SJSA1 (cell line): ENCODE measurements around the gene MIF. TPM values are rescaled to one million over a fixed set of nuclear protein-coding genes. Genes with fewer than 3 reads are reported as not detected.
A peak's percentile ranks its signal among the peaks of the same experiment; 100 is the strongest.

Experiments
- DNase-seq, 2 experiments: peaks; one replicate each; pipeline ENCODE4 v3.0.0-alpha.2; 2015 to 2020; ENCODE audit warnings: low spot score in 2 of 2, low read depth in 1 of 2
- H3K27ac ChIP-seq: fragments of 250-450 bp; sonication (Bioruptor Pico); 2 replicates; pipeline ENCODE4 v1.5.1; 2020; ENCODE audit warnings: mild to moderate bottlenecking, moderate library complexity
- H3K27me3 ChIP-seq: fragments of 250-450 bp; sonication (Bioruptor Pico); replicated peaks from 2 replicates; pipeline ENCODE4 v1.5.1; 2020; ENCODE audit warnings: mild to moderate bottlenecking, moderate library complexity
- H3K36me3 ChIP-seq: fragments of 250-450 bp; sonication (Bioruptor Pico); 2 replicates; pipeline ENCODE4 v1.5.1; 2020; ENCODE audit warnings: mild to moderate bottlenecking
- H3K4me1 ChIP-seq: fragments of 250-450 bp; sonication (Bioruptor Pico); replicated peaks from 2 replicates; pipeline ENCODE4 v1.6.1; 2021; ENCODE audit warnings: mild to moderate bottlenecking
- H3K4me3 ChIP-seq: fragments of 250-450 bp; sonication (Bioruptor Pico); 2 replicates; pipeline ENCODE4 v1.5.1; 2020; ENCODE audit warnings: mild to moderate bottlenecking
- H3K9me3 ChIP-seq: fragments of 250-450 bp; sonication (Bioruptor Pico); replicated peaks from 2 replicates; pipeline ENCODE4 v1.5.1; 2020; ENCODE audit warnings: mild to moderate bottlenecking
- total RNA-seq: library from RNA; depleted of rRNA; stranded (reverse); fragments of >200 nt; shearing (Covaris generic); gene quantifications from 2 replicates; pipeline ENCODE4 v1.2.3, GENCODE V29; 2014; rRNA removed

The MIF gene
- 110 and 155 TPM in 2 replicates for total RNA-seq

DNA sequence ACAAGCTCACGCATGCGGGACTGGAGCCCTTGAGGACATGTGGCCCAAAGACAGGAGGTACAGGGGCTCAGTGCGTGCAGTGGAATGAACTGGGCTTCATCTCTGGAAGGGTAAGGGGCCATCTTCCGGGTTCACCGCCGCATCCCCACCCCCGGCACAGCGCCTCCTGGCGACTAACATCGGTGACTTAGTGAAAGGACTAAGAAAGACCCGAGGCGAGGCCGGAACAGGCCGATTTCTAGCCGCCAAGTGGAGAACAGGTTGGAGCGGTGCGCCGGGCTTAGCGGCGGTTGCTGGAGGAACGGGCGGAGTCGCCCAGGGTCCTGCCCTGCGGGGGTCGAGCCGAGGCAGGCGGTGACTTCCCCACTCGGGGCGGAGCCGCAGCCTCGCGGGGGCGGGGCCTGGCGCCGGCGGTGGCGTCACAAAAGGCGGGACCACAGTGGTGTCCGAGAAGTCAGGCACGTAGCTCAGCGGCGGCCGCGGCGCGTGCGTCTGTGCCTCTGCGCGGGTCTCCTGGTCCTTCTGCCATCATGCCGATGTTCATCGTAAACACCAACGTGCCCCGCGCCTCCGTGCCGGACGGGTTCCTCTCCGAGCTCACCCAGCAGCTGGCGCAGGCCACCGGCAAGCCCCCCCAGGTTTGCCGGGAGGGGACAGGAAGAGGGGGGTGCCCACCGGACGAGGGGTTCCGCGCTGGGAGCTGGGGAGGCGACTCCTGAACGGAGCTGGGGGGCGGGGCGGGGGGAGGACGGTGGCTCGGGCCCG lies at the start of gene MIF:
TSS of gene MIF (plus strand) at position 439 of the 765 bp plus-strand sequence. CDS start at position 531, 92 bp downstream.
- Histone ChIP-seq H3K27ac (peak within 1 kb of the TSS; percentile 63), H3K9me3 (no peaks in the 10 kb centered on the region), H3K36me3 (peaks cover 30% of the 10 kb centered on the region), H3K4me1 (peaks cover 26% of the 10 kb centered on the region), H3K27me3 (no peaks in the 10 kb centered on the region), H3K4me3 (peak within 1 kb of the TSS; percentile 57)
- DNase-seq = peak; percentile 90 to 91

DNA sequence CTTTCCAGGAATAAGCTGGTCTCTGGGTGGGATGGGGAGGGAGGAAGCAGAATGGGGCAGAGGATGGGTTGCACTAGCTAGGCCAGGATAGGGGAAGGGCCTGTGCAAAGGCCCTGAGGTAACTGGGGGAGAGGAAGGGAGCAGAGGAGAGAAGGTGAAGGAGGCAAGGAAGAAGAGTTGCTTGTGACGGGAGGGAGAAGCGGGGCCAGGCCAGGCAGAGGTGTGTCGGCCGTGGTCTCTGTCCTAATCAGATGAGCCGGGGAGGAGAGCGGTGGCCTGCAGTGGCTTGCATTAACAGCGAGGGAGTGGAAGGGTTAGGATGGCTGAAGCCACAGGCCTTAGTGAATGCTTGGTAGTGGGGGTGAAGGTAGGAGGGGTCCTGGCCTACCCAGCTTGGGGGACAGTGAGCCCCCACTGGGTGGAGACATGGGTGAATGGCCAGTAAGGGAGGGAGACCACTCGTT lies 49.4 kb upstream of the MIF start:
- no peaks in the 10 kb centered on the region for H3K36me3 ChIP-seq
- no peaks in the 10 kb centered on the region for H3K27me3 ChIP-seq
- H3K4me1 ChIP-seq = peaks cover 49% of the 10 kb centered on the region
- no peak overlapping the region for H3K4me3 ChIP-seq
- DNase-seq = no peak
- no peaks in the 10 kb centered on the region for H3K9me3 ChIP-seq
- H3K27ac ChIP-seq = no peak overlapping the region

DNA sequence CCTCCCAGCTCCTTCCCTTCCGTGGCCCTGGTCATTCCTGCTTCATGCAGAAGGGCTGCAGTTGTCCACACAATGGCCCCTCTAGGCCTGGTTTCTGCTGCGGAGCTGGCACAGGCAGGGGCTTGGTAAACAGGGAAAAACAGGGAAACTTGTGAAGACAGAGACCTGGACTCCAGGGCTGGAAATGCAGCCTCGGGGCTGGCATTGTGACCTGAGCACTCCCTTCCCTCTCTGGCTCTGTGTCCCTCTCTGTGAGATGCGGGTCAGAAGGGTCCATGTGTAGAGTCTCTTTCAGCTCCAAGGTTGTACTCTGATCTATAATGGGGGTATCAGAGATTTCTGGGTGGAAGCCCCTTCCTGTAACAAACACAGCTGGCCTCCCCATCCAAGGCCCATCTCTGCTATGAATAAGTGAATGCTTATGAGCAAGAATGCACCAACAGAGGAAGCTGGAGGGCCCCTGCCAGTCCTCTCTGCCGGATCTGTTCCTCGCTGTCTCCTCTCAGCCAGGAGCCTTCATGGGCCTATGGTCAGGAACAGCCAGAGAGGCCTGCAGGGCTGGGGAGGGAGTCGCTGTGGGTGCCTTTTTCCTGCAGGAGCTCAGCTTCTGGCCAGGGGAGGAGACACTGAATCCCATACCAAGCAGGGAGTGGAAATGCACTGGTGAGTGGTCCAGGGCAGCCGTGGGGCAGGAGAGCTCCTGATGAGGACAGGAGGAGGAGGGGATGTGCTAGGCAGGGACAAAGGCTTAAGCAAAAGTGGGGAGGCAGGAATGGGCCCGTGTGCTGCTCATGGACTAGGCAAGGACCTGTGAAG lies 48.7 kb upstream of the MIF start:
- H3K36me3 ChIP-seq = no peaks in the 10 kb centered on the region
- no peak overlapping the region for H3K27ac ChIP-seq
- peaks cover 49% of the 10 kb centered on the region for H3K4me1 ChIP-seq
- no peaks in the 10 kb centered on the region for H3K27me3 ChIP-seq
- no peaks in the 10 kb centered on the region for H3K9me3 ChIP-seq
- no peak for DNase-seq
- no peak overlapping the region for H3K4me3 ChIP-seq

DNA sequence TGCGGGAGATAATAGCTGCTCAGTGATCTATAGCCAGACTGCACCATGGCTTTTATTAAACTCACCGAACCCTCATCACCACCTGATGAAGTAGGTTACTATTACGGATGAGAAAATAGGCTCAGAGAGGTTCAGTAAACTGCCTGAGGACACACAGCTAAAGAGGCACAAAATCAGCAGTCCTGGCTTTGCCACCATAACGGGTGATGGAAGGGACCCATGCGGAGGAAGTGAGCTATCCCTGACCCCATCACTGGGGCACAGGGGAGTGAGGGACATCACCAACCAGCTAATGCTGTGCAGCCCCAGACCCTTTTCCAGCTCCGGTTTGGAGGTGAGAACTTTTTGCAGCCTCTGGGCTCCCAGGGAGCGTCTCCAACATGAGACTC lies 48.1 kb upstream of the MIF start:
- Histone ChIP-seq H3K9me3 (no peaks in the 10 kb centered on the region), H3K4me1 (peaks cover 49% of the 10 kb centered on the region), H3K27me3 (no peaks in the 10 kb centered on the region), H3K36me3 (no peaks in the 10 kb centered on the region), H3K27ac (no peak overlapping the region), H3K4me3 (no peak overlapping the region)
- no peak for DNase-seq

DNA sequence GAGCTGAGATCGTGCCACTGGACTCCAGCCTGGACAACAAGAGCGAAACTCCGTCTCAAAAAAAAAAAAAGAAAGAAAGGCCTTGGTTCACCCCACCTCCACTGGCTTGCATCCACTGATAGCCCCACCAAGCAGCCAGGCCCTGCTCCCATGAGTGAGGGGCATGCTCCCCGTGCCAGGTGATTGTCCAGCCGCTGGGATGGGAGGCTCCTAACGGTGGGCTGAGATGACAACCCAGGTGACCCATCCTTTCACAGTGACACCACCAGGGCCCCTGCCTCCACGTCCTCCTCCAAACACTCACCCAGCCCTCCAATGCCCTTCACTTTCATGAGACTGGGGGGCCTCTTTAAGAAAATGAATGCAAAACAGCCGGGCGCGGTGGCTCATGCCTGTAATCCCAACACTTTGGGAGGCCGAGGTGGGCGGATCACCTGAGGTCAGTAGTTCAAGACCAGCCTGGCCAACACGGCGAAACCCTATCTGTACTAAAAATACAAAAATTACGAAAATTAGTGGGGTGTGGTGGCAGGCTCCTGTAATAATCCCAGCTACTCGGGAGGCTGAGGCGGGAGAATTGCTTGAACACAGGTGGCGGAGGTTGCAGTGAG lies 46.8 kb upstream of the MIF start:
- Histone ChIP-seq H3K27ac (no peak overlapping the region), H3K36me3 (no peaks in the 10 kb centered on the region), H3K27me3 (no peaks in the 10 kb centered on the region), H3K4me3 (no peak overlapping the region), H3K9me3 (no peaks in the 10 kb centered on the region), H3K4me1 (peaks cover 49% of the 10 kb centered on the region)
- DNase-seq = no peak

DNA sequence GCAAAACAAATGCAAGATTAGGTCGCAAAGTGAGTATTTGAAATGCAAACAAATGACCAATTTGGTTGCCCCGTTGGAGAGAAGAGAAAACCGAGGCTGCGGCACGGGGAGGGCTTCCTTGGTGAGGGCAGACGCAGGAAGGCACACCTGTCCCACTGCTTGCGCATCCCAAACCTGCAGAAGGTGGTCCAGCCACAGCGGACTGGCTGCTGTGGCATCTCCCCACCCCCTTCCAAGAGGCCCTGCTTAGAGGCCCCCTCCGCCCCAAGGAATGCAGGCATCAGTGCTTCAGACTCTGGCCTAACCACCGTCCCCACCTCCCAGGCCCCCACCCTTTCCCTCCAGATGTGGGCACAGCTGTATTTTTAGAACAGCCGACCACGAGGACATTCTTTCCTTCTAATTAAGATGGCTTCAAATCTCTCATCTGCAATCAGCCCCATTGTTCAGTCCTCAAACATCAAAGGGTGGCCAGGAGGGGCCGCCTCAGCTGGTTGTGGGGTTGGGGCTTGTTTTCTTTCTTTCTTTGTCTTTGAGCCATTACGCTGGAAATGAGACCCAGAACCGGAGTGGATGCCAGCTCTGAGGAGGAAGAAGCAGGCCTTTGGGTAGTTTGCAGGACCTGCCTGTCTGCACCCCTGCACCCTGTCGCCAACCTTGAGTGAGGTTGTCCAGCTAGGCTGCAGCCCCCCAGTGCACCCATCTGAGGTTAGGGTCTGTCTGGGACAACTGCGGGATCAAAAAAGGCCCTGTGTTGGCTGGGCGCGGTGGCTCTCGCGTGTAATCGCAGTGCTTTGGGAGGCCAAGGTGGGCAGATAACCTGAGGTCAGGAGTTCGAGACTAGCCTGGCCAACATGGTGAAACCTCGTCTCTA lies 46.0 kb upstream of the MIF start:
- Histone ChIP-seq H3K9me3 (no peaks in the 10 kb centered on the region), H3K4me1 (peaks cover 49% of the 10 kb centered on the region), H3K27me3 (no peaks in the 10 kb centered on the region), H3K27ac (no peak overlapping the region), H3K36me3 (no peaks in the 10 kb centered on the region), H3K4me3 (no peak overlapping the region)
- peak in 1 of 2 experiments; percentile 47 for DNase-seq

DNA sequence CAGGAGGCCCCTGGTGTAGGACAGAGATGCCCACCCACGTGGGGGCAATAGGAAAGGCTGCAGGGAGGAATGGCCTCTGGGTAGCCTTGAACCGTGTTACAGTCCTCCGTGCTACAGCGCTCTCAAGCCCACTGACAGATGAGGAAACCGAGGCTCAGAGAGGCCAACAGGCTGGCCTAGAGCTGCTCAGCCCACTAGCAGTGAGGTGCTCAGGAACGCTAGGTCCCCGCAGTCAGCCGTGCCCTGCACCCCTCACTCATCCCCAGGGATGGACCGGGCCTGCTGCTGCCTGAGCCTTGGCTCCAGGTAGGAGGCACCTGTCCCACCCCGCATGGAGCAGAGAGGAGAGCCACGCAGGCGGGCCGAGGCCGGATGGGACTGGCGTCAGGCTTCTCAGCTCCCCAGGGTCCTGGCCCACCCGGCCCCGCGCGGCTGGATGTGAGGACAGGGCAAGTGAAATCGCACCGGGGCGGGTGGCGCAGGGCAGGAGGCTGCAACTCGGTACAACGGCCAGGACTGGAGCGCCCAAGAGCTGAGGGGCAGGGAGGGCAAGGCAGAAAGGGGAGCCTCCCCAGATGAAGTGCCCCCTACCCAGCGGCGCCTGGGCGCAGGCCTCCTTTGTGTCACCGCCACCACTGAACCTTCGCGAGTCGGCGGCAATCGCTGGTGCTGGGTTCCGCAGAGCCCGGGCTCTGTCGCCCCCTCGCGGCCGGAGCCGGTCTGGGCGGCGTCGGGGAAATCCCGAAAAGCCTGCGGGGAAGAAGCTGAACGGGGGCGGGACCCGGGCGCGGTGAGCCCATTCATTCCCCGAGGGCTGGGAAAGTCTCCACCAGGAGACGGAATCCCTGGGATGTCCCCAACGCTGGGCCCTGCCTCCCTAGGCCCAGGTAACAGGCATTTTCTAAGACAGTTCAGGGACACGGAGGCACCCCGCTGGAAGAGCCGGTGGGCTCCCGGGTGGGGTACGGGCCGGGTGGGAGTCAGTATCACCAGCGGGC lies 44.9 kb upstream of the MIF start:
- H3K4me1 ChIP-seq = peaks cover 47% of the 10 kb centered on the region
- peak; percentile 90 to 91 for DNase-seq
- H3K27me3 ChIP-seq = no peaks in the 10 kb centered on the region
- no peaks in the 10 kb centered on the region for H3K9me3 ChIP-seq
- no peak overlapping the region for H3K27ac ChIP-seq
- no peaks in the 10 kb centered on the region for H3K36me3 ChIP-seq
- H3K4me3 ChIP-seq = no peak overlapping the region

DNA sequence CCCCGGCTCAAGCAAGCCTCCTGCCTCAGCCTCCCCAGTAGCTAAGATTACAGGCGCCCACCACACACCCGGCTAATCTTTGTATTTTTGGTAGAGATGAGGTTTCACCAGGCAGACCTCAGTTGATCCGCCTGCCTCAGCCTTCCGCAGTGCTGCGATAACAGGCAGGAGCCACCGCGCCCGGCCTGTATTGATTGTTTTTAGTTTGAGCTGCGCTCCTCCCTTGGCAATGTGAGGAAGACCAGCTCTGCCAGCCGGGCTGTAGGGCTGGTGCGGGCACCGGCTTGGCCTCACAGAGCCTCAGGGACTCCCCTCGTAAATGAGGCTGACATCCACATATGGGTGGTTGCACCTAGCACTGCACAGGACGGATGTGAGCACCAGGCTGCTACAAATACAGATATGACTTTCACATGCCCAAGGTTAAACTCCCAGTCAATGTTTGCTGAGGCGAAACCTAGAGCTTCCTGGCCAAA lies 44.0 kb upstream of the MIF start:
- Histone ChIP-seq H3K4me3 (no peak overlapping the region), H3K27ac (no peak overlapping the region), H3K27me3 (no peaks in the 10 kb centered on the region), H3K4me1 (peaks cover 39% of the 10 kb centered on the region), H3K36me3 (no peaks in the 10 kb centered on the region), H3K9me3 (no peaks in the 10 kb centered on the region)
- DNase-seq = no peak

DNA sequence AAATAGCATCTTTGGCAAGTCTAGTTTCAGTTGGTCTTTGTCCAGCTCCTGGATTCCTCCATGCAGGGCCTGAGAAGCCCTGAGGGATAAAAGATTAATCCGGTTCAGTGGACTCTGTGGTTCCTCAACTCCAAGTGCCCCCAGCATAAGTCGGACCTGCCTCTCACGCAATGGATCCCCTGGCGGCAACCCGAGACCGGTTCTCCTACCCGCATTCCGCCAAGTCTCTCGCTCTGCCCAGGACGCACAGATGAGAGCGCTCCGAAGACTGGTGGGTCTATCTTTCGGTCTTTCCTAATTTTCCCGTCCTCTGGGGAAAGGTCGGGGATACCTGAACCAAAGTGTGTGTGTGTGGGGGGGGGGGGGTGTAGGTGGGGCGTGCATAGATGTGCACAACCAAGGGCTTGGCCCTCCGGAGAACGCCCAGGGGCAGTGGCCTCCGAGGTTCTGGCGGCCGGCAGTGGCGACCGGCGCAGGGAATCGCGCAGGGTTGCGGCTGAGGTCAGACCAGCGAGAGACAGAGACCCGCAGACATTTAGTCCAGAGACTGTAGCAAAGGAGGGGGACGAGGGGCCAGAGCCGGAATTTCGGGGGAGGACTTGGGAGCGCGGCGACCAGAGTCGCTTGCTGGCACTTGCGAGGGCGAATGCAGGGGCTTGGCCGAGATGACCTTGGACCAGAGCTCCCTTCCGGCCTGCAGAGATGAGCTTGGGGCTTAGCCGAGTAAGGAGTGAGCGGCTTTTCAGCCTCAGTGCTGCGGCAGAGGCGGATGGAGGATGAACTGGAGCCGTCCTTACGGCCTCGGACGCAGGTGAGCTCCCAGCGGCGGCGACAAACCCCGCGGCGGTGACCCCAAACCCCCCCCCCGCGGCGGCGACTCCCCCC lies 37.2 kb upstream of the MIF start:
- Histone ChIP-seq H3K4me3 (peak overlapping the region; percentile 39), H3K27me3 (no peaks in the 10 kb centered on the region), H3K36me3 (no peaks in the 10 kb centered on the region), H3K4me1 (peaks cover 11% of the 10 kb centered on the region), H3K9me3 (no peaks in the 10 kb centered on the region), H3K27ac (no peak overlapping the region)
- no peak for DNase-seq

DNA sequence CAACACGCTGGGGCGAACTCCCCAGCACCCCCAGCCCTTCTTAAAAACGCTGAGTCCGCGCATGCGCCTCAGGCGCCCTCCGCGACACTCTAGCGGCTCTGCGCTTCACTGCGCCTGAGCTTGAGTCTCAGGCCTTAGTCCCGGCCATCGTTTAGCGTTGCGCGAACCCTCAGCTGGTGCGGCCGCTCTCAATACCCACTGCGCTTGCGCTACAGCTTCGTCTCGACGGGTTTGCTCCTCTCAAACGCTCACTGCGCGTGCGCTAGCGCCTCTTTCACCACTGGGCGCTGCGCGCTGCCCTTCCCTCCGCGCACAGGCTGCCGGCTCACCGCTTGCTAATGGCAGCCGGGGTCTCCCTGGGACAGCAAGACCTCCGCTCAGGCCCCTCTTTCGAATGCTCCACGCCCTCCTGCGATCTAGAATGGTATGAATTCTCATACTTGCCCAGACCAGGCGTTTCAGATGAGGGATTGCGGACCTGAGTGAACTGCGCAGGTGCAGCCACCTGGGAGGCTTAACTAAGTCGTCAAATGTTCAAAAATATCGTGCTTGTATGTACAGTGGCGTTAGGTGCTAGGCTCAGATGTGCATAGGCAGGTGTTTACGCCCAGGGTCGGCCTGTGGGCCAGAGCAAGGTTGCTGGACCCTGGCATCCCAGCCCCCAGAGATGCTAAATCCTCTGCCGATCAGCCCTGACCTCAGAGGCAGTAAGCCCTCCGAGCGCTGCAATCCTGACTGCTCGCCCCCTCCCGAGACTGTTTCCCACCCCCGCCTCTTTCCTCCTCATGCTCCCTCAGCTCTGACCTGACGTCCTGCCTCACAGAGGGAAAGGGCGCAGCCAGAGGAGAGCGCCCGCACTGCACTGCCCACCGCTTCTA lies 36.3 kb upstream of the MIF start, which contains the start of gene SLC2A11:
TSS of gene SLC2A11 (plus strand) at position 270 of the 878 bp plus-strand sequence. CDS start at position 395, 125 bp downstream.
- DNase-seq = peak; percentile 73 to 98
- H3K27ac ChIP-seq = no peak within 1 kb of the TSS
- H3K9me3 ChIP-seq = no peaks in the 10 kb centered on the region
- peaks cover 11% of the 10 kb centered on the region for H3K4me1 ChIP-seq
- no peaks in the 10 kb centered on the region for H3K36me3 ChIP-seq
- peak within 1 kb of the TSS; percentile 39 for H3K4me3 ChIP-seq
- no peaks in the 10 kb centered on the region for H3K27me3 ChIP-seq

DNA sequence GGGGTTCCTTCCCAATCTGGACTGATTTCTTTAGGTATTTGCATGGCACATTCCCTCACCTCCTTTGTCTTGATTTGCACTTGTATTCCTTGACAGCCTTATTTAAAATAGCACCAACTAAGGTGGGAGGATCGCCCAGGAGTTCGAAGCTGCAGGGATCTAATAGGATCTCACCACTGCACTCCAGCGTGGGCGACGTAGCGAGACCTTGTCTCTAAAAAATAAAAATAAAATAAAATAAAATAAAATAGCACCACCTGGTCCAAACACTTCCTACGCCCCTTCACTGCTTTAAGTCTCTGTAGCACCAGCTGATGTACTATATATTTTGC lies 35.7 kb upstream of the MIF start:
- H3K4me1 ChIP-seq = peaks cover 11% of the 10 kb centered on the region
- no peaks in the 10 kb centered on the region for H3K27me3 ChIP-seq
- no peak for DNase-seq
- H3K9me3 ChIP-seq = no peaks in the 10 kb centered on the region
- H3K4me3 ChIP-seq = no peak overlapping the region
- no peak overlapping the region for H3K27ac ChIP-seq
- no peaks in the 10 kb centered on the region for H3K36me3 ChIP-seq
